Raji (cell line): ENCODE data around the gene CARMIL3.
A peak's percentile ranks its signal among the peaks of the same experiment; 100 is the strongest.

ENCODE experiments used
- POLR2A ChIP-seq: IDR thresholded peaks from 2 replicates; pipeline ENCODE4 v1.6.1; 2011; ENCODE audit warnings: low read depth, low read length, control low read depth; ENCODE audit not compliant: insufficient read depth

The CARMIL3 gene

DNA sequence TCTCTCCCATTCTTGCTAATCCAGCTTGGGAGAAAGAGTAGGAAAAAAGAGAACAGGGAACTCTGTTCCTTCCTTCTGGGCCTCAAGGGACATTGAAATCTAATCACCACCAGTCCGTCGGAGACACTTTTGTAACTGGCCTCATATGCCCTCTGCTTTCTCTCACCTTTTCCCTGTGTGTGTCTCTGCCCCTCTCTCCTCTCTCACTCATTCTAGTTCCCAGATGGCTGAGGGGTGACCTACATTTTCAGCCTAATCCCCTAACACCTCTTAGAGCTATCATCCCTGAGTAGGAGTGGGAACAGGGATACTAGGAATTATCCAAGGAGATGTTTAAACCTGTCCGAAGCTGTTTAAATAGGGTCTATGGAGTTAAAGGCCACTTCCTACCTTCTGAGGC lies 33.4 kb downstream of the CARMIL3 start:
- no peak for TF ChIP-seq POLR2A

DNA sequence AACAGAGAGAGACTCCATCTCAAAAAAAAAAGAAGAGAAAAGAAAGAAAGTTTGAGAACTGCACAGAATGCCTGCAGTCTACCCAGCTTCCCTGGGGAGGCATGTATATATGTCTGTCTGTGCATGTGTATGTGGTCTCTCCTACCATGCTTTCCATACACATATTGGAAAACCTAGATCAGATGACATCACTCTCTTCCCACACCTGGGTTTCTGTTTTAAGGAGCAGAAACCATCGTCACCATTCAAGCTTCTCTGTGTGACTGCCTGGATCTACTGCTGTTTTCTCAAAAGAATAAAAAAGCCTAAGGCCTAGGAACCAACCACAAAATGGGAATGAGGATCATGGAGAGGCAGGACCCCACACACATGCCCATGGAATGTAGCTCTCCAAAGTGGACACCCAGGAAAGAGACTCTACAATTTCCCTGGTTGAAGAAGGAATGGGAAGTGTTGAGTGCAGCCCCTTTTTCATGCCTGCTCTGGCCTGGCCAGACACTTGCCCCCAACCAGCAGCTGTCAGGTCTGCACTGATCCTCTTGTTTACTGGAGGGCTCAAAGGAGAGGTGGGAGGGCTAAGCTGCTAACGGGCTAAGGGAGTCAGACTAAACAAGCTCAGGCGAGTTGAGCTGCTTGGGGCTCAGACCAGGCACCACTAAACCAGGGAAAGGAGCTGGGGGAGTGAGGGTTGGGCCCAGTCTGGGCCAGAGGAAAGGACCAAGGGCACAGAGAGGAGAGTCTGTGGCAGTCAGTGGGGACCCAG lies 34.6 kb downstream of the CARMIL3 start:
- no peak for TF ChIP-seq POLR2A

DNA sequence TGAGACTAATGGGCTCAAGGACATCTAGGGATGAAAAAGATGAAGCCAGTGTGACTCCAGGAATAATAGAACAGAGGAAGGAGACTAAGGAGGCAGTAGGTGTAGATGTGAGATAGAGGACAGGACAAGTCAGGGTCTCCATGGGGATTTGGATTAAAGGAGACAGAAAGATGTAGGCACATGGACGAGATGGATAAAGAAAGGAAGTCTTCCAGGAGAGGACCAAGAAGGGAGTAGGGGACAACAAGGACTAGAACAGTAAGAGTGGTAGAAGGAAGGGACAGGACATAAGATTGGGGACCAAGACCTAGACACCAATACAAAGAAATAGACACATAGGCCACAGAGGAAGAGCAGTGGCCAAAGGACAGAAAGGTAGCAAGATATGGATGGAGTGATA lies 35.2 kb downstream of the CARMIL3 start:
- no peak for TF ChIP-seq POLR2A

DNA sequence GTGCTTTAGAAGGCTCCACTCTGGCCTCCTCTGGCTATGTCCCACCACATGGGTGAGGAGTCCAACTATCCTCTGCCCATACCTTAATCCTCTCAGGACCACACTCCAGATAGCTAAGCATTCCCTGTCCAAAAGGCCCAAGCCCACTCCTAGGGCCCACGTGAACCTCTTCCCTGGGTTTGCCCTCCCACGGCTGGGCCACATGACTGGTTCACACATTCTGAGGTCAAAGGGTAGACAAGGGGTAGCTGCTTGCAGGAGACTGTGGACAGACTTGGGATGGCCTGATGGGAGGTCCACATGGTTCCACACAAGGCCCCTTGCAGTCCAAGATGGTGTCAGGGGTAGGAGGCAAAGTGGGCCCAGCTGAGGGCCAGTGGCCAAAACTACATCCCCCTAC lies 36.3 kb downstream of the CARMIL3 start:
- no peak for TF ChIP-seq POLR2A

DNA sequence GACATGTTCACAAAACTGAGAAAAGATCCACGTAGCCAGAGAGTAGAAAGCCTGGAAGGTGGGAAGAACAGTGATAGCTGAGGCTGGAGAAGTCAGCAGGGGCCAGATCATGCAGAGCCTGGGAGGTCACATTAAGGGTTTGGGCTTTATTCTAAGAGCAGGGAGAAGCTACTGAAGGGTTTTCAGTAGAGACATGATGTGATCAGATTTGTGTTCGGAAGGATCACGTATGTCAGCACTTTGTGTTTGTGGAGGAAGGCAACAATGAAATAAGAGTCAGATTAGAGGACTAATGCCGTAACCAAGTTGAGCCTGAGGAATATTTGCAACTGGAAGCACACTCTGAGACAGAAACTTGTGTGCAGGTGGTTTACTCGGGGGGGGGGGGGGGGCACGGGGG lies 38.1 kb downstream of the CARMIL3 start:
- TF ChIP-seq POLR2A: no peak

DNA sequence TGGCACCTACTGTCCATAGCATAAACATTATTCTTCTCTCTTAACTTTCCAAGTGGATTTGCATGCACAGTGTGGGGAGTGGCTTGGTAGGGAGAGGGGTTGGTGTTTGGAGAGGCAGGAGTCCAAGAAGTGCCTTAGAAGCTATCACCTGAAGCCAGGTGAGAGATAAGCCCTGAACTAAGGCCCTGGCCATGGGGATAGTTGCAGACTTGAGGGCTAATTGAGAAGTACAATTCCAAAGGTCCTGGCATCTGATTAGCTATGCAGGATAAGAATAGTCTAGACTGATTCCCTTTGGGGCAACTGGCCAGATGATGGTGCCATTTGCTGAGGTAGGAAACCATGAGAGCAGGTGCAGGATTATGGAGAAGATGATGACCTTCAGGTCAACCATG lies 40.3 kb downstream of the CARMIL3 start:
- no peak for TF ChIP-seq POLR2A

DNA sequence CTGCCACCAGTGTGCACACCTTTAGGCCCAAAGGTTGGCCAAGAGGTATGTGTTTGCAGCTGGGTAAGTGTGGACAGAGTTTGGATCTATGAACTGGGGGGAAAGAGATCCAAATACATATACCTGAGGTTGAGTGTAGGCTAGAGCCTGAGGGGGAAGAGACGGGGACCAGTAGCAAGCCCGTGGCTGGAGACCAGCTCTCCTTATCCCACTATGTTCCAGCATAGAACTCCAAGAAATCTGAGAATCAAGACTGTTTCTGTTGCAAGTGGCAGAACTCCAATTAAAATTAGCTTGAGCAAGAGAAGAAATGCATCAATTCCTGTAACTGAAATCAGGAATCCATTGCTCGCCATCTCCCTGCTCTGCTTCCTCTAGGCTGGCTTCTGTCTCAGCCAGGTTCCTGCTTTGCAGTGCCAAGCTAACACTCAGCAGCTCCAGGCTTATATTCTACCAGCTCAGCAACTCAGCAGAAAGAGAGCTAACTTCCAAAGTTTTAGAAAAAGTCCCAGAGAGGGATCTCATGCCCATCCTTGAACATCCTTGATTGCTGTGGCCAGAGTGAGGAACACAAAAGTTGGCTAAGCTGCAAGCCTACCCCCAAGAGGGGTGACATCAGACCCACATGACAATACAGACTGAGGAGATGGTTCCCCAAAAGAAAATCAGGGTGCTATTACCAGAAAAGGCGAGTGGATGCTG lies 40.8 kb downstream of the CARMIL3 start:
- TF ChIP-seq POLR2A: no peak; the same call in 1 of the 2 replicates

DNA sequence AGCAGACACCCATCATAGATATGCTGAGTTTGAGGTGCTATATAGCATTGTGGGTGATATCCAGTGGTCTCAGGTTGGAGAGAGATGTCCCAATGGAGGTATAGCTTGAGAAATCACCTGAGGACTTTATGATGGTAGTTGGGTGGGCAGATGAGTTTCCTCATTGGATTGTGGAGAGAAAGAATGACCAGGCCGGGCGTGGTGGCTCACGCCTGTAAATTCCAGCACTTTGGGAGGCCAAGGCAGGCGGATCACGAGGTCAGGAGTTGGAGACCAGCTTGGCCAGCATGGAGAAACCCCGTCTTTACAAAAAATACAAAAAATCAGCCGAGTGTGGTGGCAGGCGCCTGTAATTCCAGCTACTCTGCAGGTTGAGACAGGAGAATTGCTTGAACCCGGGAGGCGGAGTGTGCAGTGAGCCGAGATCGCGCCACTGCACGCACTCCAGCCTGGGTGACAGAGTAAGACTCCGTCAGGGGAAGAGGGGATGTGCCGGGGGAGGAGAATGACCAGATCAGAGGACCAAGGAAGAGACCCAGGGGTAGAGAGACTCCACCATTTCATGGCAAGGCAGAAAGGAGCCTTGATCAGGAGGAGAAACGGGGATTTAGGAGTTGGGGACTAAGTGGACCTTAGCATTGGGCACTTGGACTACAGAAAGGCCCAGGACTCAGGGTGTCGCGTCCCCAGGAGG lies 41.5 kb downstream of the CARMIL3 start:
- no peak for TF ChIP-seq POLR2A

DNA sequence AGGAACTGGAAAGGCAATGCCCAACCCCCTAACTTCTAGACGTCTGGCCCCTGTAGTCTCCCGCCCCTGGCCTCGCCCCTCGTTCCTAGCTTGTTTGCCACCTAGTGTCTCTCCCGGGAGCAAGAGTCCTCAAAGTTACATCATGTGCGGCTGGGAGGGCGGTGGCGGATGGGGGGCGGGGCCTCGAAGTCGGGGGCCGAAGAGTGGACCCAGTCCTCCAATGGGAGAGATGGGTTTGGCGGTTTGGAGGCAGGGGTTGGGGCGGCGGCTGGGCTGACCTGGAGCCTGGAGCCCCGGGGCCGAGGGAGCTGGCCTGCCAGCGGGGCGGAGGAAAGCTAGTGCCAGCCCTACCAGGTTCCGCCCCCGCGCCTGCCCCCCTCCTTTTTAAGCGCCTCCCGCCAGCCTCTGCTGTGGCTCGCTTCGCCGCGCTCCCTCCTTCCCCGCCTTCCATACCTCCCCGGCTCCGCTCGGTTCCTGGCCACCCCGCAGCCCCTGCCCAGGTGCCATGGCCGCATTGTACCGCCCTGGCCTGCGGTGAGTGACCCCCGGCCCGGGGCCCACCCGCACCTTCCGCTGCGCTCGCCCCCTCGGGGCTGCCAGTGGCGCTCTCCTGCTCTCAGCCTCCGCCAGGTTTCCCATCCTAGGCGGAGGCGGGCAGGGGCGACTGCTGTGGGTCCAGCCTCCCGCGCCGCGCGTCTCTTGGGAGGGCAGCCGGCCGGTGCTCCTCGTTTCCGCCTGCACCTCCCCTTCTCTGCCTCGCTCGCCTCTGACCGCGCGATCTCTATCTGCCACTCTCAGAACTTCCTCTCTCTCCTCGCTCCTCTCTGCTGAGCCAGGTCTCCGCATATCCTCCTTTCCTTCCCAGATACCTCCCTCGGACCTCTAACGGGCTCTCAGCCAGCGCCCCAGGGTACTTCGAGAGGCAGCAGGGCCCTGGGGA lies 42.4 kb downstream of the CARMIL3 start, which contains the start of gene PCK2:
Gene PCK2 (plus strand): TSS at position 411 of the 940 bp plus-strand sequence. CDS start 95 bp downstream, at position 506.
- peak; percentile 91 for TF ChIP-seq POLR2A

DNA sequence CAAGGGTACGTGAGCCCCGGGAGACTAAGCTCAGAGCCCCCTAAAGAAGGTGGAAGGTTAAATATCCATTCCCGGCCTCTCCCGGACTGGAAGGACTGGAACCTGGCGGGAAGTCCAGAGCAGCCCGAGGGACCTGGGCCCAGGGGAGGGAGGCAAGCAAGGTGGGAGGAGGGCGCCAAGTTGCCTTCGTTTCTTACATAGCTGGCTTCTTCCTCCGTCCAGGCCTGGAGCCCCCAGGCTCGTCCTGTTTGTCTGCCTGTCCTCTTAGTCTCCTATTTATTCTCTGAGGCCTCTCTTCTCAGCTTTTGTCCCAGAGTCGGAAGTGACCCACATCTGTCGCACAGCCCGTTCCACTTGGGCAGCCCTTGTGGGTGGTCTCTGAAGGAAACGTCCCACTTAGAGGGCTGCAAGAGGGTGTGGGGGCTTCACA lies 43.0 kb downstream of the CARMIL3 start:
- no peak for TF ChIP-seq POLR2A

DNA sequence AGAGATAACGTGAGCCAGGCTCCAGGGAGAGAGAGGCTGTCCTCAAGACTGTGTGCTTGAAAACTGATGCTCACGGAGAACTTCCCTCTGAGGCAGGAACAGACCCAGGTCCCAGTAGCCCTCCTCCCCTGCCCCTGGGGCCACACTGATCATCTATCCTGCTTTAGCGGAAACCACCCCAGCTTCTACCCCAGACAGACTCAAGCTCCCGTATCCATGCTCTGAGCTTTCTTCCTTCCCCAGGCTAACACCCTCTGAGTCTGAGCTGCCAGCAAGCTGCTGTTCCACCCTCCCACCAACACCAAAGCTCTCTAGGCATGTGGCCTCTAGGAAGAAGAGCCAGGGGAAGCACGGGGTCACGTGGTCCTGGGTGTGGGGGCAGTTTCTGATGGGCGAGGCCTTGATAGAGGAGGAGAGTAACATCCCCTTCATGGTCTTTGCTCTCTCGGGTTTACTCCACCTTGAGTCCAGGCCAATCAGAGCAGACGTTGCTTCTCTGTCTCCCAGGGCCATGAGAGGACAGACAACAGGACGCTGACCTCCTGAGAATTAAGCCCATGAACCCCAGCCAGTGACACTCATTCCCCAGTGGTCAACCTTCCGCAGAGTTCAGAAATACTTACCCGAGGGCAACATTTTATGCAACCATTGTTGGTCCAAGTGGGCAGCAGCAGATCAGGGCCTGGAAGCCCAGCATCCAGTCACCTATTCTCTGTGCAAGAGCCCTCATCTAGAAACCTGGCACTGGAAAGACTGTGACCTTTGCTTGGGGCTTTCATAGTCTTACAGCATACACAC lies 43.7 kb downstream of the CARMIL3 start:
- peak; percentile 90 for TF ChIP-seq POLR2A

DNA sequence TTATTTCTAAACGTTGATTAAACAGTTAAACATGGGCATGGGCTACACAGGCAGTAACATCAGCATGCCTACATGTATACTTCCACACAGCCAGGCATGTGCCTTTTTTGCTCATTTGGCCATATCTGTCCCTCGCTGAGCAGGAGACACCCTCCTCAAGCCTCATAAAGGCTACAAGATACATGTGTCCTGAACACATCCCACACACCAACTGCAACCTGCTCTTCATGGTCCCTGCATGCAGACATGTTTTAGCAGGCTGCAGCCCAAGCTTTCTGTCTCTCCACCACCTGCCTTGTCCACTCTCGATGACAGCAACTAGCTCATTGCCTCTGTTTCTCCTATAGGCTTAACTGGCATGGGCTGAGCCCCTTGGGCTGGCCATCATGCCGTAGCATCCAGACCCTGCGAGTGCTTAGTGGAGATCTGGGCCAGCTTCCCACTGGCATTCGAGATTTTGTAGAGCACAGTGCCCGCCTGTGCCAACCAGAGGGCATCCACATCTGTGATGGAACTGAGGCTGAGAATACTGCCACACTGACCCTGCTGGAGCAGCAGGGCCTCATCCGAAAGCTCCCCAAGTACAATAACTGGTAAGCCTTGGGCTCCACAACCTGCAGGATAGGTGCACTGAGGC lies 44.9 kb downstream of the CARMIL3 start:
- TF ChIP-seq POLR2A: peak; percentile 44; the same call in 1 of the 2 replicates

DNA sequence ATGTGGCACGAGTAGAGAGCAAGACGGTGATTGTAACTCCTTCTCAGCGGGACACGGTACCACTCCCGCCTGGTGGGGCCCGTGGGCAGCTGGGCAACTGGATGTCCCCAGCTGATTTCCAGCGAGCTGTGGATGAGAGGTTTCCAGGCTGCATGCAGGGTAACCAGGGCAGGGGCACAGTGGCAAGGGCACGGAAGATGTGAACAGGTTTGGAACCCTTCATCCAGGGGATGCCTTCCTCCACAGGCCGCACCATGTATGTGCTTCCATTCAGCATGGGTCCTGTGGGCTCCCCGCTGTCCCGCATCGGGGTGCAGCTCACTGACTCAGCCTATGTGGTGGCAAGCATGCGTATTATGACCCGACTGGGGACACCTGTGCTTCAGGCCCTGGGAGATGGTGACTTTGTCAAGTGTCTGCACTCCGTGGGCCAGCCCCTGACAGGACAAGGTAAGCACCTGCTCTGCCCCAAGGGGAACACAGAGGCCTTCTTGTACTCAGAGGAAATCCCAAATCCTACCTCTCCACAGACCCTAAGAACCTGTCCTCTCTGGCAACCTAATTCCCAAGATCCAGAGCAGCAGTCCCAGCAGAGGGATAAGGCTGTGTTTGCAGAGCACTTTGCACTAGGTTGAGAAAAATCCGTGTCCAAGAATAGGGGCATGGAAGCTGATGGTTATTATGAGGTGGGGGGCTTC lies 46.6 kb downstream of the CARMIL3 start:
- TF ChIP-seq POLR2A: no peak
